Vagina (tissue), 2 donors: ENCODE data around the gene CD46.

Experiments used
- CTCF ChIP-seq, 3 experiments: fragments of 450-650 bp in 2 of 3; fragments of 200-600 bp in 1 of 3; sonication (generic) in 1 of 3; IDR thresholded peaks; one replicate each; pipeline ENCODE4 v1.5.1; 2017 to 2019; ENCODE audit warnings: antibody characterized with exemption in 3 of 3, mild to moderate bottlenecking in 2 of 3, moderate library complexity in 2 of 3
- POLR2A ChIP-seq, 2 donors: fragments of 450-650 bp; IDR thresholded peaks; one replicate each; pipeline ENCODE4 v1.6.1; 2017; ENCODE audit warnings: antibody characterized with exemption in 2 of 2, mild to moderate bottlenecking in 2 of 2, moderate library complexity in 2 of 2

- TF ChIP-seq CTCF (IDR thresholded peaks at IDR 0.05) (no peak), POLR2A (IDR thresholded peaks at IDR 0.05) (no peak)
These were observed 92.5 kb downstream of the CD46 start for GRCh38 chr1:207844371-207844770.
